GM23338 (cell line): ENCODE results near the gene SMIM41. TPM values are rescaled to one million over a fixed set of nuclear protein-coding genes. Genes with fewer than 3 reads are reported as not detected.
A peak's percentile ranks its signal among the peaks of the same experiment; 100 is the strongest.

ENCODE experiments used
- ATAC-seq: fragments of 200-7000 bp; cut with Tn5 transposase; 3 replicates; pipeline ENCODE4 v1.9.1; 2020
- DNase-seq: peaks from one replicate; pipeline ENCODE4 v3.0.0-alpha.2; 2015; ENCODE audit warnings: low spot score
- H2AFZ ChIP-seq: fragments of 200-600 bp; sonication (generic); 2 replicates; pipeline ENCODE4 v1.8.0; 2016; ENCODE audit warnings: antibody characterized with exemption, mild to moderate bottlenecking, moderate library complexity
- H3F3A ChIP-seq: fragments of 200-600 bp; sonication (generic); replicated peaks from 2 replicates; pipeline ENCODE4 v1.8.0; 2017; ENCODE audit warnings: antibody characterized with exemption, mixed run types, low read depth
- H3K27ac ChIP-seq: fragments of 200-600 bp; sonication (generic); 2 replicates; pipeline ENCODE4 v1.6.1; 2016; ENCODE audit warnings: low read depth
- H3K27me3 ChIP-seq: fragments of 200-600 bp; sonication (generic); 2 replicates; pipeline ENCODE4 v1.8.0; 2016; ENCODE audit warnings: mild to moderate bottlenecking, mixed run types, moderate library complexity; ENCODE audit not compliant: insufficient read depth
- H3K36me3 ChIP-seq: fragments of 200-600 bp; sonication (generic); 2 replicates; pipeline ENCODE4 v1.8.0; 2016; ENCODE audit warnings: mild to moderate bottlenecking; ENCODE audit not compliant: insufficient read depth
- H3K4me1 ChIP-seq: fragments of 200-600 bp; sonication (generic); 2 replicates; pipeline ENCODE4 v1.8.0; 2016; ENCODE audit warnings: mild to moderate bottlenecking, moderate library complexity; ENCODE audit not compliant: insufficient read depth
- H3K4me2 ChIP-seq: fragments of 200-600 bp; sonication (generic); 2 replicates; pipeline ENCODE4 v1.7.1; 2017; ENCODE audit warnings: mixed run types
- H3K4me3 ChIP-seq: fragments of 200-600 bp; sonication (generic); 2 replicates; pipeline ENCODE4 v1.6.1; 2016; ENCODE audit warnings: mixed run types
- H3K79me2 ChIP-seq: fragments of 200-600 bp; sonication (generic); replicated peaks from 2 replicates; pipeline ENCODE4 v1.8.0; 2017; ENCODE audit warnings: mild to moderate bottlenecking; ENCODE audit not compliant: insufficient read depth
- H3K9me2 ChIP-seq: fragments of 200-600 bp; sonication (generic); 2 replicates; pipeline ENCODE4 v1.8.0; 2017; ENCODE audit not compliant: insufficient read depth
- H4K20me1 ChIP-seq: fragments of 200-600 bp; sonication (generic); replicated peaks from 2 replicates; pipeline ENCODE4 v1.8.0; 2017; ENCODE audit warnings: mild to moderate bottlenecking; ENCODE audit not compliant: insufficient read depth
- H3K27ac Mint-ChIP-seq: 2 replicates; pipeline ENCODE4 v1.8.0; 2020; ENCODE audit warnings: inconsistent platforms, mild to moderate bottlenecking, moderate library complexity, mixed read lengths
- H3K27me3 Mint-ChIP-seq: 3 replicates; pipeline ENCODE4 v1.8.0; 2022; ENCODE audit warnings: low read depth, mild to moderate bottlenecking, moderate library complexity, mixed read lengths, inconsistent platforms; ENCODE audit not compliant: insufficient read depth, poor library complexity
- H3K36me3 Mint-ChIP-seq: 3 replicates; pipeline ENCODE4 v1.8.0; 2021; ENCODE audit warnings: low read depth, mild to moderate bottlenecking, inconsistent platforms, moderate library complexity, mixed read lengths
- H3K4me1 Mint-ChIP-seq: 3 replicates; pipeline ENCODE4 v1.8.0; 2020; ENCODE audit warnings: mild to moderate bottlenecking, inconsistent platforms, mixed read lengths
- H3K4me3 Mint-ChIP-seq: 3 replicates; pipeline ENCODE4 v1.8.0; 2021; ENCODE audit warnings: moderate library complexity, mild to moderate bottlenecking, inconsistent platforms, mixed read lengths
- H3K9me3 Mint-ChIP-seq: 3 replicates; pipeline ENCODE4 v1.8.0; 2020; ENCODE audit warnings: moderate library complexity, mild to moderate bottlenecking, inconsistent platforms, mixed read lengths
- CREB1 ChIP-seq: fragments of 250-450 bp; sonication (Bioruptor Pico); IDR thresholded peaks from 2 replicates; pipeline ENCODE4 v1.5.0; 2020; ENCODE audit warnings: low read depth, mild to moderate bottlenecking, moderate library complexity
- CTCF ChIP-seq, 2 experiments: fragments of 200-600 bp in 1 of 2; sonication (generic) in 1 of 2; conservative IDR thresholded peaks; 2 replicates each; pipeline versions ENCODE4 v1.5.1 to v1.6.1; 2016 to 2017; ENCODE audit warnings: antibody characterized with exemption in 2 of 2, low read depth in 2 of 2, mild to moderate bottlenecking in 2 of 2, moderate library complexity in 1 of 2
- ETS1 ChIP-seq: IDR thresholded peaks from 2 replicates; pipeline ENCODE4 v1.6.1; 2016; ENCODE audit warnings: antibody characterized with exemption
- EZH2 ChIP-seq: fragments of 200-600 bp; sonication (generic); IDR thresholded peaks from one replicate; pipeline ENCODE4 v1.8.0; 2017; ENCODE audit warnings: antibody characterized with exemption, mild to moderate bottlenecking, low read depth; ENCODE audit not compliant: unreplicated experiment
- NANOG ChIP-seq: IDR thresholded peaks from 2 replicates; pipeline ENCODE4 v1.6.1; 2016; ENCODE audit warnings: antibody characterized with exemption, borderline replicate concordance
- ZNF331 ChIP-seq: fragments of 250-450 bp; sonication (Bioruptor Pico); IDR thresholded peaks from 2 replicates; pipeline ENCODE4 v1.5.0; 2020; ENCODE audit warnings: low read depth, mild to moderate bottlenecking, moderate library complexity
- polyA plus RNA-seq: library from polyadenylated mRNA; unstranded; fragments of >200 nt; fragmentation: Nextera tagmentation; extraction: Ambion mirVana; gene quantifications from 2 replicates; pipeline ENCODE4 v1.2.1, GENCODE V29; 2016
- total RNA-seq: library from RNA; depleted of rRNA; stranded (reverse); fragments of >200 nt; shearing (Covaris generic); gene quantifications from 2 replicates; pipeline ENCODE4 v1.2.3, GENCODE V29; 2014

Gene SMIM41
- total and polyA plus RNA-seq, 2 experiments from 2014 or later: 0.66 TPM

- no peak overlapping the region for H3K4me3 ChIP-seq
Observed at GRCh38 chr12:52152905-52153317, 73.4 kb downstream of the SMIM41 start.

GRCh38 chr12:52155048-52155868 lies 75.8 kb downstream of the SMIM41 start:
- H3K9me2 ChIP-seq: no peaks in the 10 kb centered on the region
- Mint-ChIP-seq H3K4me1 (peaks cover 3% of the 10 kb centered on the region; the same call in 2 of the 3 replicates), H3K9me3 (no peaks in the 10 kb centered on the region; the same call in 2 of the 3 replicates), H3K36me3 (no peaks in the 10 kb centered on the region; the same call in 2 of the 3 replicates), H3K4me3 (no peak overlapping the region), H3K27ac (peak overlapping the region; percentile 44; the same call in 1 of the 2 replicates), H3K27me3 (peaks cover 5% of the 10 kb centered on the region)
- ATAC-seq (no peak), DNase-seq (no peak)
- H3F3A ChIP-seq: no peaks in the 10 kb centered on the region
- no peak overlapping the region for H3K4me2 ChIP-seq
- no peaks in the 10 kb centered on the region for H3K79me2 ChIP-seq
- H3K4me3 ChIP-seq: no peak overlapping the region
- H3K36me3 ChIP-seq: no peaks in the 10 kb centered on the region
- no peaks in the 10 kb centered on the region for H3K27me3 ChIP-seq
- H2AFZ ChIP-seq: no peak overlapping the region
- H3K4me1 ChIP-seq: no peaks in the 10 kb centered on the region
- no peak overlapping the region for H3K27ac ChIP-seq
- H4K20me1 ChIP-seq: no peaks in the 10 kb centered on the region
- TF ChIP-seq CTCF (conservative IDR thresholded peaks at IDR 0.05; ENCODE audit: low read depth in 2 of 2): no peak

More at GRCh38 chr12:52152905-52153317, 73.4 kb downstream of the SMIM41 start:
- Mint-ChIP-seq H3K27ac (no peak overlapping the region), H3K4me3 (peak overlapping the region; percentile 41; the same call in 1 of the 3 replicates), H3K27me3 (peaks cover 7% of the 10 kb centered on the region), H3K9me3 (no peaks in the 10 kb centered on the region; the same call in 2 of the 3 replicates), H3K36me3 (no peaks in the 10 kb centered on the region), H3K4me1 (peaks cover 16% of the 10 kb centered on the region; the same call in 2 of the 3 replicates)
- Histone ChIP-seq H3K79me2 (no peaks in the 10 kb centered on the region), H3F3A (no peaks in the 10 kb centered on the region), H3K27ac (no peak overlapping the region), H2AFZ (peak overlapping the region; percentile 83), H3K4me1 (no peaks in the 10 kb centered on the region; the same call in 1 of the 2 replicates), H3K4me2 (no peak overlapping the region; the same call in 1 of the 2 replicates), H3K9me2 (no peaks in the 10 kb centered on the region), H4K20me1 (no peaks in the 10 kb centered on the region), H3K36me3 (no peaks in the 10 kb centered on the region), H3K27me3 (no peaks in the 10 kb centered on the region)
- DNase-seq (no peak), ATAC-seq (no peak)
- TF ChIP-seq EZH2 (no peak), ZNF331 (CRISPR knock-in tag) (no peak), ETS1 (no peak), NANOG (no peak), CREB1 (CRISPR knock-in tag) (no peak)
